Gastroesophageal sphincter (tissue), 3 donors: ENCODE data around the gene ZNRF4.

Experiments used
- EP300 ChIP-seq: sonication (generic); formaldehyde crosslinking; IDR thresholded peaks from one replicate; pipeline ENCODE4 v1.6.1; 2017; ENCODE audit warnings: antibody characterized with exemption, mild to moderate bottlenecking
- POLR2A ChIP-seq, 2 donors: fragments of 450-650 bp; IDR thresholded peaks; one replicate each; pipeline ENCODE4 v1.6.1; 2017; ENCODE audit warnings: antibody characterized with exemption in 2 of 2, mild to moderate bottlenecking in 2 of 2, moderate library complexity in 1 of 2
- POLR2AphosphoS5 ChIP-seq: sonication (generic); formaldehyde crosslinking; IDR thresholded peaks from one replicate; pipeline ENCODE4 v1.6.1; 2017; ENCODE audit warnings: antibody characterized with exemption
- TF ChIP-seq, protein P1 (sequence below), 4 experiments: fragments of 200-600 bp in 2 of 4; fragments of 450-650 bp in 2 of 4; sonication (generic) in 1 of 4; IDR thresholded peaks; one replicate each; pipeline ENCODE4 v1.5.1; 2017 to 2019; ENCODE audit warnings: antibody characterized with exemption in 4 of 4, mild to moderate bottlenecking in 2 of 4, moderate library complexity in 2 of 4

DNA sequence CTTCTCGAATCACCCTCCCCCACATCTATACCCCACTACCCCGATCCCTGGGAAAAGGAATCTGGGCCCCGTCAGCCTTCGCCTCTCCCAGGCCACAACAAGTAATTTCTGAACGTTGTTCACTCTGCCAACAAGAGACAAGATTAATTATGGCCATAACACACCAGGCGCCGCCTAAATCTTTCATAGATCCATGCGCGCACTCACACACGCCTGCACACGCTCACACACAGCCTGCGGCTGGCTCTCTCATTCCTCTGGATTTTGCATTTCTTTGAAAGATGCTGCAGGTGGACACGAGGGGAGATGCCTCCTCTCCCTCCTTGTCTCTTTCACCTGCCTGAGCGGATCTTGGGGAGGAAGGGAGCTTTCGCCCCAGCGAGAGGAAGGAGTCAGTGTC, 17.1 kb downstream of the ZNRF4 start:
- TF ChIP-seq, protein P1, sequence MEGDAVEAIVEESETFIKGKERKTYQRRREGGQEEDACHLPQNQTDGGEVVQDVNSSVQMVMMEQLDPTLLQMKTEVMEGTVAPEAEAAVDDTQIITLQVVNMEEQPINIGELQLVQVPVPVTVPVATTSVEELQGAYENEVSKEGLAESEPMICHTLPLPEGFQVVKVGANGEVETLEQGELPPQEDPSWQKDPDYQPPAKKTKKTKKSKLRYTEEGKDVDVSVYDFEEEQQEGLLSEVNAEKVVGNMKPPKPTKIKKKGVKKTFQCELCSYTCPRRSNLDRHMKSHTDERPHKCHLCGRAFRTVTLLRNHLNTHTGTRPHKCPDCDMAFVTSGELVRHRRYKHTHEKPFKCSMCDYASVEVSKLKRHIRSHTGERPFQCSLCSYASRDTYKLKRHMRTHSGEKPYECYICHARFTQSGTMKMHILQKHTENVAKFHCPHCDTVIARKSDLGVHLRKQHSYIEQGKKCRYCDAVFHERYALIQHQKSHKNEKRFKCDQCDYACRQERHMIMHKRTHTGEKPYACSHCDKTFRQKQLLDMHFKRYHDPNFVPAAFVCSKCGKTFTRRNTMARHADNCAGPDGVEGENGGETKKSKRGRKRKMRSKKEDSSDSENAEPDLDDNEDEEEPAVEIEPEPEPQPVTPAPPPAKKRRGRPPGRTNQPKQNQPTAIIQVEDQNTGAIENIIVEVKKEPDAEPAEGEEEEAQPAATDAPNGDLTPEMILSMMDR (IDR thresholded peaks at IDR 0.05), result no peak
- no peak for TF ChIP-seq POLR2A (IDR thresholded peaks at IDR 0.05)
- no peak for TF ChIP-seq POLR2AphosphoS5
- TF ChIP-seq EP300, result no peak
